DOHH2 (cell line): ENCODE results near the gene ZDHHC6.

Experiments used
- H3F3A ChIP-seq: fragments of 200-600 bp; sonication (generic), shearing (Covaris generic); 2 replicates; pipeline ENCODE4 v1.6.0; 2016; ENCODE audit warnings: antibody characterized with exemption, mild to moderate bottlenecking; ENCODE audit not compliant: control insufficient read depth, insufficient read depth
- H3K27ac ChIP-seq: fragments of 200-600 bp; sonication (generic); 2 replicates; pipeline ENCODE4 v1.5.1; 2014; ENCODE audit warnings: low read depth, mild to moderate bottlenecking, low read length, moderate library complexity
- H3K27me3 ChIP-seq: fragments of 200-600 bp; sonication (generic); 2 replicates; pipeline ENCODE4 v1.6.1; 2014; ENCODE audit warnings: mild to moderate bottlenecking, low read length, mixed read lengths; ENCODE audit not compliant: control insufficient read depth
- H3K36me3 ChIP-seq: fragments of 200-600 bp; sonication (generic); 2 replicates; pipeline ENCODE4 v1.6.1; 2014; ENCODE audit warnings: mild to moderate bottlenecking, low read length, moderate library complexity, mixed read lengths; ENCODE audit not compliant: control insufficient read depth
- H3K4me1 ChIP-seq: fragments of 200-600 bp; sonication (generic); 2 replicates; pipeline ENCODE4 v1.6.1; 2014; ENCODE audit warnings: mild to moderate bottlenecking, low read length, mixed read lengths; ENCODE audit not compliant: control insufficient read depth
- H3K4me2 ChIP-seq: fragments of 200-600 bp; sonication (generic); 2 replicates; pipeline ENCODE4 v1.6.0; 2014; ENCODE audit warnings: mild to moderate bottlenecking, low read length, moderate library complexity
- H3K4me3 ChIP-seq: fragments of 200-600 bp; sonication (generic); 2 replicates; pipeline ENCODE4 v1.5.1; 2014; ENCODE audit warnings: mild to moderate bottlenecking, low read length, mixed read lengths
- H3K79me2 ChIP-seq: fragments of 200-600 bp; sonication (generic); 2 replicates; pipeline ENCODE4 v1.6.1; 2014; ENCODE audit warnings: mild to moderate bottlenecking, low read length, mixed read lengths; ENCODE audit not compliant: control insufficient read depth
- H3K9me2 ChIP-seq: fragments of 200-600 bp; sonication (generic); replicated peaks from 2 replicates; pipeline ENCODE4 v1.6.1; 2014; ENCODE audit warnings: mild to moderate bottlenecking, low read length, mixed read lengths; ENCODE audit not compliant: control insufficient read depth
- H3K9me3 ChIP-seq: fragments of 200-600 bp; sonication (generic); 2 replicates; pipeline ENCODE4 v1.6.1; 2014; ENCODE audit warnings: antibody characterized with exemption, low read length, mixed read lengths; ENCODE audit not compliant: control insufficient read depth, insufficient read depth
- H4K20me1 ChIP-seq: fragments of 200-600 bp; sonication (generic); 2 replicates; pipeline ENCODE4 v1.6.0; 2014; ENCODE audit warnings: low read depth, mild to moderate bottlenecking, antibody characterized with exemption, low read length, moderate library complexity; ENCODE audit not compliant: control insufficient read depth, insufficient read depth
- EZH2phosphoT487 ChIP-seq: fragments of 200-600 bp; sonication (generic); IDR thresholded peaks from 2 replicates; pipeline ENCODE4 v1.6.1; 2017; ENCODE audit warnings: borderline replicate concordance, mild to moderate bottlenecking, antibody characterized with exemption, low read length, moderate library complexity, mixed read lengths
- TF ChIP-seq, protein P1 (sequence below): fragments of 200-600 bp; sonication (generic); IDR thresholded peaks from one replicate; pipeline ENCODE4 v1.5.1; 2014; ENCODE audit warnings: antibody characterized with exemption, mild to moderate bottlenecking, low read depth, low read length; ENCODE audit not compliant: poor library complexity, severe bottlenecking

The ZDHHC6 gene

DNA sequence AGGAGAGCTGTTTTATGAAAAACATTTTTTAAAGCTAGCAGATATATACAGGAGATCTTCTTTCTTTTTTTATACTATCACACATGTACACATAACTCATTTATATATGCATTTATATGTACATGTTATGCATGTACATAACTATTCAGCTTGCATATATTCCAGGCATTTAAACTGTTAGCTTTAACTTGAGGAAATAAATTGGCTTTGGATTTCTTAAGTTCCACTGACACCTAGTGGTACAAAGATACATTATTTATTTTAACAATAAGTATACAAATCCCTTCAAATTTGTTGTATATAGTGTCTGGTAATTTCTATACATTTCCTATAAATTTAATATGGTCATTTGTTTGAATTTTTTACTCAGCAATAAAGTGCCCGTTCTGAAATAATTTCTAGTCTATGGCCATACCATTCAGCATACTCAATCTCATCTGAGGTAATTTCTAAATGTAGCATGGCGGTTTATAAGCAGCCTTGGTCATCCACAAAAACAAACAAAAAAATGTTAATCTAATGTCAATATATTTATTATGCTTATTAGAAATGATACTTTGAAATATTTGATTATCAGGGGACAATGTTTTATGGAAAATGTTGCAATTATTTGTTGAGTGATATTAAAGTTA, 11.6 kb downstream of the ZDHHC6 start:
- Histone ChIP-seq H3K4me1 (no peaks in the 10 kb centered on the region), H3K9me3 (no peaks in the 10 kb centered on the region), H3K36me3 (peaks cover 81% of the 10 kb centered on the region), H3K79me2 (no peaks in the 10 kb centered on the region), H4K20me1 (no peaks in the 10 kb centered on the region), H3K27ac (no peak overlapping the region), H3K27me3 (no peaks in the 10 kb centered on the region), H3K4me2 (no peak overlapping the region), H3K9me2 (no peaks in the 10 kb centered on the region), H3F3A (peaks cover 6% of the 10 kb centered on the region; the same call in 1 of the 2 replicates), H3K4me3 (no peak overlapping the region)
- TF ChIP-seq, protein P1, sequence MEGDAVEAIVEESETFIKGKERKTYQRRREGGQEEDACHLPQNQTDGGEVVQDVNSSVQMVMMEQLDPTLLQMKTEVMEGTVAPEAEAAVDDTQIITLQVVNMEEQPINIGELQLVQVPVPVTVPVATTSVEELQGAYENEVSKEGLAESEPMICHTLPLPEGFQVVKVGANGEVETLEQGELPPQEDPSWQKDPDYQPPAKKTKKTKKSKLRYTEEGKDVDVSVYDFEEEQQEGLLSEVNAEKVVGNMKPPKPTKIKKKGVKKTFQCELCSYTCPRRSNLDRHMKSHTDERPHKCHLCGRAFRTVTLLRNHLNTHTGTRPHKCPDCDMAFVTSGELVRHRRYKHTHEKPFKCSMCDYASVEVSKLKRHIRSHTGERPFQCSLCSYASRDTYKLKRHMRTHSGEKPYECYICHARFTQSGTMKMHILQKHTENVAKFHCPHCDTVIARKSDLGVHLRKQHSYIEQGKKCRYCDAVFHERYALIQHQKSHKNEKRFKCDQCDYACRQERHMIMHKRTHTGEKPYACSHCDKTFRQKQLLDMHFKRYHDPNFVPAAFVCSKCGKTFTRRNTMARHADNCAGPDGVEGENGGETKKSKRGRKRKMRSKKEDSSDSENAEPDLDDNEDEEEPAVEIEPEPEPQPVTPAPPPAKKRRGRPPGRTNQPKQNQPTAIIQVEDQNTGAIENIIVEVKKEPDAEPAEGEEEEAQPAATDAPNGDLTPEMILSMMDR = no peak
- TF ChIP-seq EZH2phosphoT487 = no peak

DNA sequence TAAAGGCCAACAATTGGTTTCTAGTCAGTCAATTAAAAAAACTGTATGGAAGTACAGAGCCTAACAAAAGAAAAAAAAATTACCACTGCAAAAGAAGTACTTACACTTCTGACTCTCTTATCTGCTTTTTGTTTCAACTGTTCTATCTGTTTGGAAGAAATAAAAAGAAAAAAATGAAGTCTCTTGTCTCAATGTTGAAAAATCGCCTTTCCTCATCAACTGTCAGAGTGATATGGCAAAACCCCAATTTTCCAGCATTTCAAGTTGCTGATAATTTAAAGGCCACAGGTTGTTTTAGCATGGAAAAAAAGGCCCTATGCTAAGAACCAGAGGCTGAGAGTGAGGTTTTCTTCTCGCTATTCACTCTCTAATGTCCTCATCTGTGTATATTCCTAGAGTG, 13.6 kb downstream of the ZDHHC6 start:
- no peak for TF ChIP-seq EZH2phosphoT487
- TF ChIP-seq, protein P1 = no peak
- H4K20me1 ChIP-seq = no peaks in the 10 kb centered on the region
- no peaks in the 10 kb centered on the region for H3K9me3 ChIP-seq
- H3K36me3 ChIP-seq = peaks cover 87% of the 10 kb centered on the region
- no peaks in the 10 kb centered on the region for H3K9me2 ChIP-seq
- peaks cover 7% of the 10 kb centered on the region for H3K4me1 ChIP-seq
- no peak overlapping the region for H3K27ac ChIP-seq
- H3K4me3 ChIP-seq = no peak overlapping the region
- no peaks in the 10 kb centered on the region for H3K27me3 ChIP-seq
- no peak overlapping the region for H3K4me2 ChIP-seq
- peaks cover 6% of the 10 kb centered on the region; the same call in 1 of the 2 replicates for H3F3A ChIP-seq
- no peaks in the 10 kb centered on the region for H3K79me2 ChIP-seq

DNA sequence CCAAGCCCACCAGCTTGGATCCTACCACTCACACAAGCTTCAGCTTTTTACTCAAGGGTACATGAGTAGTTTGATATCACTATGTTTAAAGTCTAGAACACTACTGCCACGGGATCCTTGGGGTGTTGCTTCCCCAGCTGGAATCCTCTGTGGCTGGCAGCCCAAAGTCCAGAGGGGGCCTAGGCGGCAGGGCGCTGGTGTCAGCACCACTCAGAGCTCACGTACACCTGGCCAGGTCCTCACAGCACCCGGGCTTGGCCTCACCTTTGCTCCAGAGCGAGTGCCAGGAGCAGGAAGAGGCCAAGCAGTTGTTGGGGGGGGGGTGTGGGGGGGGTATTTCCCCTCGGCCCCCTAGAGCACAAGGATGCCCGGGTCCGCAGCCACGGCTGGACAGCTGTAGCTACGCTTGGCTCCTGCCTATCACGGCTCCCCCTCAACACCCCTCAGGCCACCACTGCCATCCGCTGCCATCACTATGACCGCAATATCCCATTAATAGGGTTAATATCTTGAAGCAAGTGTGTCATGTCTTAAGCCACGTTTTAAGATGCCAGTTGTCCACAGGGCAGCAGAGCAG, 17.0 kb downstream of the ZDHHC6 start:
- Histone ChIP-seq H3K4me3 (no peak overlapping the region), H3K27me3 (no peaks in the 10 kb centered on the region), H3K4me2 (no peak overlapping the region), H3K9me3 (no peaks in the 10 kb centered on the region), H4K20me1 (no peaks in the 10 kb centered on the region), H3F3A (no peaks in the 10 kb centered on the region), H3K79me2 (no peaks in the 10 kb centered on the region), H3K9me2 (no peaks in the 10 kb centered on the region), H3K4me1 (peaks cover 7% of the 10 kb centered on the region), H3K27ac (no peak overlapping the region), H3K36me3 (peaks cover 89% of the 10 kb centered on the region)
- TF ChIP-seq EZH2phosphoT487 = no peak
- TF ChIP-seq, protein P1 = no peak
